ENCODE measurements around the gene ETFA. TPM values are rescaled to one million over a fixed set of nuclear protein-coding genes. Genes with fewer than 3 reads are reported as not detected.
A peak's percentile ranks its signal among the peaks of the same experiment; 100 is the strongest.

The ETFA gene
- total RNA-seq, 4 donors from 2014 or later, result 62.7 to 88.4 (median 75.9) TPM

DNA sequence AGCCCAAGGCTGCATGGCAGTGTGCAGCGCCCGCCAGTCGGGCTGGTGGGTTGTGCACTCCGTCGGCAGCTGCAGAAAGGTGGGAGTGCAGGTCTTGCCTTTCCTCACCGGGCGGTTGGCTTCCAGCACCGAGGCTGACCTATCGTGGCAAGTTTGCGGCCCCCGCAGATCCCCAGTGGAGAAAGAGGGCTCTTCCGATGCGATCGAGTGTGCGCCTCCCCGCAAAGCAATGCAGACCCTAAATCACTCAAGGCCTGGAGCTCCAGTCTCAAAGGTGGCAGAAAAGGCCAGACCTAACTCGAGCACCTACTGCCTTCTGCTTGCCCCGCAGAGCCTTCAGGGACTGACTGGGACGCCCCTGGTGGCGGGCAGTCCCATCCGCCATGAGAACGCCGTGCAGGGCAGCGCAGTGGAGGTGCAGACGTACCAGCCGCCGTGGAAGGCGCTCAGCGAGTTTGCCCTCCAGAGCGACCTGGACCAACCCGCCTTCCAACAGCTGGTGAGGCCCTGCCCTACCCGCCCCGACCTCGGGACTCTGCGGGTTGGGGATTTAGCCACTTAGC is 29.6 kb upstream of the ETFA start:
- Histone ChIP-seq H3K4me1 (peaks cover 28 to 69% of the 10 kb centered on the region in 2 donors), H3K4me3 (replicated peaks in 1 of 3) (peak overlapping the region in 1 of 3 donors; percentile 14), H3K27me3 (peaks cover 93% of the 10 kb centered on the region), H3K27ac (no peak overlapping the region), H3K9me3 (no peaks in the 10 kb centered on the region), H3K36me3 (no peaks in the 10 kb centered on the region)
- TF ChIP-seq, protein P1, sequence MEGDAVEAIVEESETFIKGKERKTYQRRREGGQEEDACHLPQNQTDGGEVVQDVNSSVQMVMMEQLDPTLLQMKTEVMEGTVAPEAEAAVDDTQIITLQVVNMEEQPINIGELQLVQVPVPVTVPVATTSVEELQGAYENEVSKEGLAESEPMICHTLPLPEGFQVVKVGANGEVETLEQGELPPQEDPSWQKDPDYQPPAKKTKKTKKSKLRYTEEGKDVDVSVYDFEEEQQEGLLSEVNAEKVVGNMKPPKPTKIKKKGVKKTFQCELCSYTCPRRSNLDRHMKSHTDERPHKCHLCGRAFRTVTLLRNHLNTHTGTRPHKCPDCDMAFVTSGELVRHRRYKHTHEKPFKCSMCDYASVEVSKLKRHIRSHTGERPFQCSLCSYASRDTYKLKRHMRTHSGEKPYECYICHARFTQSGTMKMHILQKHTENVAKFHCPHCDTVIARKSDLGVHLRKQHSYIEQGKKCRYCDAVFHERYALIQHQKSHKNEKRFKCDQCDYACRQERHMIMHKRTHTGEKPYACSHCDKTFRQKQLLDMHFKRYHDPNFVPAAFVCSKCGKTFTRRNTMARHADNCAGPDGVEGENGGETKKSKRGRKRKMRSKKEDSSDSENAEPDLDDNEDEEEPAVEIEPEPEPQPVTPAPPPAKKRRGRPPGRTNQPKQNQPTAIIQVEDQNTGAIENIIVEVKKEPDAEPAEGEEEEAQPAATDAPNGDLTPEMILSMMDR (IDR thresholded peaks at IDR 0.05), result no peak
- TF ChIP-seq POLR2A (IDR thresholded peaks at IDR 0.05), result no peak
- intact Hi-C loops (cut with DNase I), result no loop called here
- 0 to 9% methylated on average over 5 to 14 of the region's 35 CpGs for WGBS, 2 donors
- no peak for DNase-seq

DNA sequence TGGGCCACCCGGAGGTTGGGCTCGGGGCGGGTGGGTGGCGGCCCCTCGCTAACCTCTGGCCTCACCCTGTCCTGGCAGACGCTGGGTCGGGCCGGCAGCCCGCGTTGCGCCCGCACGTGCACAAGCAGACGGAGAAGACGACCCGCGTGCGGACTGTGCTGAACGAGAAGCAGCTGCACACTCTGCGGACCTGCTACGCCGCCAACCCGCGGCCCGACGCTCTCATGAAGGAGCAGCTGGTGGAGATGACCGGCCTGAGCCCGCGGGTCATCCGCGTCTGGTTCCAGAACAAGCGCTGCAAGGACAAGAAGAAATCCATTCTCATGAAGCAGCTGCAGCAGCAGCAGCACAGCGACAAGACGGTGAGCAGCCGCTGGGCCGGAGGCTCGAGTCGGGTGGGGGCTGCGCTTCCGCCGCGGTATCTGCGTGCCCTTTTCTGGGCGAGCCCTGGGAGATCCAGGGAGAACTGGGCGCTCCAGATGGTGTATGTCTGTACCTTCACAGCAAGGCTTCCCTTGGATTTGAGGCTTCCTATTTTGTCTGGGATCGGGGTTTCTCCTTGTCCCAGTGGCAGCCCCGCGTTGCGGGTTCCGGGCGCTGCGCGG is 29.0 kb upstream of the ETFA start:
- no peak overlapping the region for H3K27ac ChIP-seq
- peaks cover 28 to 66% of the 10 kb centered on the region in 2 donors for H3K4me1 ChIP-seq
- H3K27me3 ChIP-seq, result peaks cover 93% of the 10 kb centered on the region
- intact Hi-C loops (cut with DNase I), result no loop called here
- no peak for DNase-seq
- TF ChIP-seq, protein P1 (IDR thresholded peaks at IDR 0.05), result no peak
- no peak for TF ChIP-seq POLR2A (IDR thresholded peaks at IDR 0.05)
- no peaks in the 10 kb centered on the region for H3K9me3 ChIP-seq
- 1 to 16% methylated on average over 16 to 22 of the region's 53 CpGs for WGBS, 2 donors
- H3K36me3 ChIP-seq, result no peaks in the 10 kb centered on the region
- peak overlapping the region in 1 of 3 donors; percentile 14 for H3K4me3 ChIP-seq (replicated peaks in 1 of 3)

DNA sequence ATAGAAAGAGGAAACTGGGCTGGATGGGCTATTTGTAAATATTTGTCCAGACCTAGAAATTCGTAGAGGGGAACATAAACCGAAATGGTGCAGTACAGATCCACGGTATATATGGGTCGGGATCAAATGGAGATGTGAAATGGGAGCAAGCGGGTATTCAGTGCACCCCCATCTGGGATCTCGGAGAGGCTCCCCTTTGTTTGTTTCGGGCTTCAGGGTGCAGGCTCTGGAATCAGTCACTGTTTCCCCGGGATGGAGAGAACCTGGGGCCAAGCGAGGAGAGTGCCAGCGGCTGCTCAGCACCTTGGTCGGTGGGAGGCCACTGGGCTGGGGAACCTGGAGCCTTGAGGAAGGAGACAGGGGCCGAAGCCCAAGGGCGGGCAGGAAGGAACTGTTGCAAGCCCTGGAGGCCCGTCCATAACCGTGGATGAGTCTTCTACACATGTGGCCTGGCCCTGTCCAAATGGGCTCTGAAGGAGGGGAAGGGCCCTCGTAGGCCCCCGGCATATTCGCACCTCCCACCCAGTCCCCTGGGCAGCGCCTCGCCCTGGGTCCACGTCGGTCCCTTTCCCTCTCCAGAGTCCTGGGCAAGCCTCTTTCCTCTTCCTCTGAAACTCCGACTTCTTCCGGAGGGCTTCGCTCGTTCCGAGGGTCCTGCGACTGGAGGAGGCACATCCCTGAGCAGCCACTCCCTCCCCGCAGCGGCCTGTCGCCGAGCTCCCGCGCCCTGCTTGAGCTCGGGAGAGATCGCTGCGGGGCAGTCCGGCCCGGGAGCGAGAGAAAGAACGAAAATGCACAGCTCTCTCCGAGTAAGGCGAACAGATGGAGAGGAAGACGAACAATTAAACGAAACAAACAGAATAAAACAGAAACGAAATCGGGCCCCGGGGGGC is 28.3 kb upstream of the ETFA start:
- no peak for DNase-seq
- peaks cover 28 to 66% of the 10 kb centered on the region in 2 donors for H3K4me1 ChIP-seq
- peak overlapping the region in 1 of 3 donors; percentile 14 for H3K4me3 ChIP-seq (replicated peaks in 1 of 3)
- intact Hi-C loops (cut with DNase I), result loop anchor here (5.0 kb wide), 1 partner anchor 147 kb away; no protein-coding TSS in a partner anchor
- H3K27ac ChIP-seq, result no peak overlapping the region
- 7 to 20% methylated on average over 35 to 44 of the region's 48 CpGs for WGBS, 2 donors
- H3K9me3 ChIP-seq, result no peaks in the 10 kb centered on the region
- no peaks in the 10 kb centered on the region for H3K36me3 ChIP-seq
- peaks cover 93% of the 10 kb centered on the region for H3K27me3 ChIP-seq
- TF ChIP-seq, protein P1 (IDR thresholded peaks at IDR 0.05), result no peak
- TF ChIP-seq POLR2A (IDR thresholded peaks at IDR 0.05), result no peak

DNA sequence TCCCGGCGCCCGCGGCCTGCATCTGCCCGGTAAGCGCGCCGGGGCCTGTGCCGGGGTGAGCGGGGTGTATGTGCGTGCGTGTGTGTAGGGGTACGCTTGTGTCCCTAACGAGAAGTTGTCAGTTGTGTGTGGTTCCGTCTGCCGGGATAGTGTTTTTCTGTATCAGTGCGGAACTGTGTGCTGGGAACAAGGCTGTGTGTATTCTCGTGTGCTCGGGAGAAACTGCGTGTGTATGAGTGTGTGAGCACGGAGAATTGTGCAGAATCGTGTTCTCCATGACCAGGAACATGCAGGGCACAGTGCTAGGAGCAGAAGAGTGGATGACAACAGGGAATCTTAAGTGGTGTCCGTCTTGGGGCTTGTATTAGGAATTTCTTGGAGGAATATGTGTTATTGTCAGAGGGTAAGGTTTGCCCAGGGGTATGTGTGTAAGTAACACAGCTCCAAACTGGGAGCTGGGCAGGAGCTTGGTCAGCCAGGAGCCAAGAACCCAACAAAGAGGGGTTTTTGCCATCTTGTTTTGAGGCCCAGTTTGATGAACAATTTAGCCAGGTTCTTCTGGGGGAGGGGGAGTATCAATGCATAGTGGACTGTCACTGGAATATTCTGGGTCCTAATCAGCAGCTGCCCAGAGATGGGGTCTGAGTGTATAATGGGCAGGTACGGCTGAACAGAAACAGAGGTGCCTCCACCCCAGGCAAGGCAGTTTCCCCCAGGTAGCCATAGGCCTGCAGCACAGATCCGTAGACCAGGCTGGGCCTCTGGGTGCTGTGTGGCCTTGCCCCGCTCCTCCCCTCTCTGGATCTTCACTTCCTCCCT is 27.4 kb upstream of the ETFA start:
- intact Hi-C loops (cut with DNase I), result loop anchor here (5.0 kb wide), 1 partner anchor 146 kb away; no protein-coding TSS in a partner anchor
- no peak for TF ChIP-seq POLR2A (IDR thresholded peaks at IDR 0.05)
- TF ChIP-seq, protein P1 (IDR thresholded peaks at IDR 0.05), result no peak
- Histone ChIP-seq H3K4me1 (peaks cover 28 to 66% of the 10 kb centered on the region in 2 donors), H3K27me3 (peaks cover 96% of the 10 kb centered on the region), H3K4me3 (replicated peaks in 1 of 3) (no peak overlapping the region), H3K27ac (no peak overlapping the region), H3K9me3 (no peaks in the 10 kb centered on the region), H3K36me3 (no peaks in the 10 kb centered on the region)
- DNase-seq, result no peak
- WGBS, 2 donors, result 24 to 48% methylated on average over 10 to 20 of the region's 26 CpGs

Data from thyroid gland (tissue), 4 donors.